ENCODE data around the gene SESN2.

GRCh38 chr1:28290851-28291250 is 31.5 kb downstream of the SESN2 start:
- no peak for TF ChIP-seq POLR2A (IDR thresholded peaks at IDR 0.05; ENCODE audit: borderline replicate concordance, extremely low read depth, insufficient read depth, insufficient read length)
- no peak for TF ChIP-seq CTCF (IDR thresholded peaks at IDR 0.05 in 2 of 3, conservative IDR thresholded peaks at IDR 0.05 in 1 of 3; ENCODE audit: borderline replicate concordance in 1 of 3, insufficient read depth in 1 of 3, low read depth in 2 of 3, low read length in 2 of 3)
- TF ChIP-seq EZH2 (IDR thresholded peaks at IDR 0.05): no peak
- TF ChIP-seq POLR2AphosphoS5 (IDR thresholded peaks at IDR 0.05; ENCODE audit: low read depth, low read length): no peak
- TF ChIP-seq ZNF274 (IDR thresholded peaks at IDR 0.05; ENCODE audit: low read depth, low read length): no peak
- TF ChIP-seq JUND (IDR thresholded peaks at IDR 0.05): no peak
- no peak for TF ChIP-seq MAX (IDR thresholded peaks at IDR 0.05)
- TF ChIP-seq, protein P1, sequence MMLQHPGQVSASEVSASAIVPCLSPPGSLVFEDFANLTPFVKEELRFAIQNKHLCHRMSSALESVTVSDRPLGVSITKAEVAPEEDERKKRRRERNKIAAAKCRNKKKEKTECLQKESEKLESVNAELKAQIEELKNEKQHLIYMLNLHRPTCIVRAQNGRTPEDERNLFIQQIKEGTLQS (IDR thresholded peaks at IDR 0.05): no peak
- no peak for TF ChIP-seq TCF7L2 (IDR thresholded peaks at IDR 0.05; ENCODE audit: borderline replicate concordance, extremely low read depth, insufficient read depth, insufficient read length)
- TF ChIP-seq ZBTB33 (IDR thresholded peaks at IDR 0.05; ENCODE audit: extremely low read depth, insufficient replicate concordance, low read length): no peak
- TF ChIP-seq ELF1 (IDR thresholded peaks at IDR 0.05; ENCODE audit: borderline replicate concordance, low read depth): no peak
- no peak for TF ChIP-seq RAD21 (IDR thresholded peaks at IDR 0.05; ENCODE audit: low read depth)
- TF ChIP-seq EGR1 (IDR thresholded peaks at IDR 0.05; ENCODE audit: low read depth): no peak
- TF ChIP-seq SIN3A (IDR thresholded peaks at IDR 0.05; ENCODE audit: low read depth): no peak
